ENCODE data around the gene AOC2.

The AOC2 gene

DNA sequence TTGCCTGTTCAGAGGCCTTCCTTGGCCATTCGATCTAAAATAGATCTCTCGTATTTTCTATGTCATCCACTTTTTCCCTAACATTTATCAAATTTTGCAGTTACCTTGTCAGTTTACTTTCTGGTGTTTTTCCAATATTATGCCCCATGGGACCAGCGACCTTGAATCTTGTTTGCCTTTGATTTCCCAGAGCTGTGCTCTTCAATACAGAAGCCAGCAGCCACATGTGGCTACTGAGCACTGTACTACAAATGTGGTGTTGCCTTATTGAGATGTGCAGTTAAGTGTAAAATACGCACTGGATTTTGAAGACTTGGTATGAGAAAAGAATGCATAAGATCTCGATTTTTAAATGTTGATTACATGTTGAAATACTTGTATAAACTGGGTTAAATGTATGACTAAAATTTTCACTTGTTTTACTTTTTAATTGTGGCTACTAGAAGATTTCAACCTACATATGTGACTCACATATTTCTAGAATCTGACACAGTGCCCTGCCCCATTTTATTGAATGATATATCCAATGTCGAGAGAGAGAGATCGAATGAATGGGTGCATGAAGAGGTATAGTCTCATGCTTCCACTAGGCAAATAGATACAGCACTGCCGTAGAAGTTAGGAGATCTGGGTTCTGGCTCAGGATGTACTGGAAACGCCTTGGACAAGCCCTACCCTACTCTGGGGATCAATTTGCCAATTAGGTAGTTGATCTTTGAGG, 12.0 kb upstream of the AOC2 start:
- Histone ChIP-seq H3K9me2 (replicated peaks; ENCODE audit: control insufficient read depth, low read length) (no peaks in the 10 kb centered on the region), H3K27me3 (ENCODE audit: control insufficient read depth, low read length) (no peaks in the 10 kb centered on the region), H3K79me2 (ENCODE audit: control insufficient read depth, low read length) (peaks cover 46% of the 10 kb centered on the region), H4K20me1 (ENCODE audit: control insufficient read depth, insufficient read depth, low read depth, low read length) (no peaks in the 10 kb centered on the region), H3K4me3 (ENCODE audit: low read length) (peak overlapping the region; percentile 90), H3K9me3 (ENCODE audit: control insufficient read depth, insufficient read depth, low read length) (no peaks in the 10 kb centered on the region), H3K27ac (ENCODE audit: low read depth, low read length) (peak overlapping the region; percentile 55), H3K4me1 (ENCODE audit: control insufficient read depth, low read length) (peaks cover 17% of the 10 kb centered on the region), H3K36me3 (ENCODE audit: control insufficient read depth, low read length) (peaks cover 37% of the 10 kb centered on the region), H3K4me2 (ENCODE audit: low read length) (peak overlapping the region; percentile 76), H3F3A (ENCODE audit: control insufficient read depth, insufficient read depth) (no peaks in the 10 kb centered on the region)
- TF ChIP-seq, protein P1, sequence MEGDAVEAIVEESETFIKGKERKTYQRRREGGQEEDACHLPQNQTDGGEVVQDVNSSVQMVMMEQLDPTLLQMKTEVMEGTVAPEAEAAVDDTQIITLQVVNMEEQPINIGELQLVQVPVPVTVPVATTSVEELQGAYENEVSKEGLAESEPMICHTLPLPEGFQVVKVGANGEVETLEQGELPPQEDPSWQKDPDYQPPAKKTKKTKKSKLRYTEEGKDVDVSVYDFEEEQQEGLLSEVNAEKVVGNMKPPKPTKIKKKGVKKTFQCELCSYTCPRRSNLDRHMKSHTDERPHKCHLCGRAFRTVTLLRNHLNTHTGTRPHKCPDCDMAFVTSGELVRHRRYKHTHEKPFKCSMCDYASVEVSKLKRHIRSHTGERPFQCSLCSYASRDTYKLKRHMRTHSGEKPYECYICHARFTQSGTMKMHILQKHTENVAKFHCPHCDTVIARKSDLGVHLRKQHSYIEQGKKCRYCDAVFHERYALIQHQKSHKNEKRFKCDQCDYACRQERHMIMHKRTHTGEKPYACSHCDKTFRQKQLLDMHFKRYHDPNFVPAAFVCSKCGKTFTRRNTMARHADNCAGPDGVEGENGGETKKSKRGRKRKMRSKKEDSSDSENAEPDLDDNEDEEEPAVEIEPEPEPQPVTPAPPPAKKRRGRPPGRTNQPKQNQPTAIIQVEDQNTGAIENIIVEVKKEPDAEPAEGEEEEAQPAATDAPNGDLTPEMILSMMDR (IDR thresholded peaks at IDR 0.05; ENCODE audit: low read depth, low read length, poor library complexity, severe bottlenecking) = no peak
- TF ChIP-seq EZH2phosphoT487 (IDR thresholded peaks at IDR 0.05; ENCODE audit: borderline replicate concordance, low read length) = no peak

DNA sequence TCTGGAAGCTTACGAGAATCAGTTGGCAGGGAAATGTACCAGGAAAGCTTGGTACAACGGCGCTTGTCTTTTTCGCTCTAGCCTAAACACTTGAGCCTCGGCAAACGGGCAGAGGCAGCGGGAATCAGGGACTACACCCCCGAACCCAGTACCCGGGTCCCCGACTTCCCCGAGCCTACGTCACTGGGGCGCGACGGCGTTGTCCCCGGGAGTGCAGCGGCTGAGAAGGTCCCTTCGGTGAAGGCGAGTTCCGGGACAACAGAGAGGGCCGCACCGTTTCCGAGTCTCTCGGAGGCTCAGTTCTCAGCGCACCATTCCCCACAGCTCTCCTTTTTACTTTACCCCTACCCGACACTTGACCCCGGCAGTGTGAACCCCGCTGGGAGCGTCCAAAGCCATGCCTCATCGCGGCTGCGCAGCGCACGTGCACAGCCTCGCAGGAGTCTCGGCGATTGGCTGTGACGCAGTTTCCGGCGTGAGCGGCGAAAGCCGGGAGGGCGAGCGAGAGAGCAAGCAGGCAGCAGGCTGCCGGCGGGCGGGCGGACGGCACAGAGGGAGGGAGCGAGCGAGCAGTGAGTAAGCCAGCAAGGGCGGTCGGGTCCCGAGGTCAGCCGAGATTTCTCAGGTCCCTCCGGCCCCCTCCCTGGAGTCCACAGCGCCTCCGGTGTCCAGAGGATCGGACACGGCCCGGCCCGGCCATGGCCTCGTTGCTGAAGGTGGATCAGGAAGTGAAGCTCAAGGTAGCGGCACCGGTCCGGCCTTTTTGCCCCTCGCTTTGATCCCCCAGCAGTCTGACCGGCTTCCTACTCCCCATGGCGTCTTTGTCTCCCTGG, 11.2 kb upstream of the AOC2 start, which contains the start of gene PSME3:
PSME3 (plus strand) TSS at position 464 of the 833 bp plus-strand sequence; CDS start at position 699, 235 bp downstream.
- peaks cover 46% of the 10 kb centered on the region for H3K79me2 ChIP-seq (ENCODE audit: control insufficient read depth, low read length)
- H3K4me1 ChIP-seq (ENCODE audit: control insufficient read depth, low read length) = peaks cover 17% of the 10 kb centered on the region
- H3K36me3 ChIP-seq (ENCODE audit: control insufficient read depth, low read length) = peaks cover 45% of the 10 kb centered on the region
- peak within 1 kb of the TSS; percentile 90 for H3K4me3 ChIP-seq (ENCODE audit: low read length)
- H3K9me3 ChIP-seq (ENCODE audit: control insufficient read depth, insufficient read depth, low read length) = no peaks in the 10 kb centered on the region
- H3K9me2 ChIP-seq (replicated peaks; ENCODE audit: control insufficient read depth, low read length) = no peaks in the 10 kb centered on the region
- H4K20me1 ChIP-seq (ENCODE audit: control insufficient read depth, insufficient read depth, low read depth, low read length) = no peaks in the 10 kb centered on the region
- H3K27ac ChIP-seq (ENCODE audit: low read depth, low read length) = peak within 1 kb of the TSS; percentile 55
- TF ChIP-seq, protein P1 (IDR thresholded peaks at IDR 0.05; ENCODE audit: low read depth, low read length, poor library complexity, severe bottlenecking) = no peak
- TF ChIP-seq EZH2phosphoT487 (IDR thresholded peaks at IDR 0.05; ENCODE audit: borderline replicate concordance, low read length) = no peak
- H3K4me2 ChIP-seq (ENCODE audit: low read length) = peak within 1 kb of the TSS; percentile 76
- H3K27me3 ChIP-seq (ENCODE audit: control insufficient read depth, low read length) = no peaks in the 10 kb centered on the region
- H3F3A ChIP-seq (ENCODE audit: control insufficient read depth, insufficient read depth) = no peaks in the 10 kb centered on the region

DNA sequence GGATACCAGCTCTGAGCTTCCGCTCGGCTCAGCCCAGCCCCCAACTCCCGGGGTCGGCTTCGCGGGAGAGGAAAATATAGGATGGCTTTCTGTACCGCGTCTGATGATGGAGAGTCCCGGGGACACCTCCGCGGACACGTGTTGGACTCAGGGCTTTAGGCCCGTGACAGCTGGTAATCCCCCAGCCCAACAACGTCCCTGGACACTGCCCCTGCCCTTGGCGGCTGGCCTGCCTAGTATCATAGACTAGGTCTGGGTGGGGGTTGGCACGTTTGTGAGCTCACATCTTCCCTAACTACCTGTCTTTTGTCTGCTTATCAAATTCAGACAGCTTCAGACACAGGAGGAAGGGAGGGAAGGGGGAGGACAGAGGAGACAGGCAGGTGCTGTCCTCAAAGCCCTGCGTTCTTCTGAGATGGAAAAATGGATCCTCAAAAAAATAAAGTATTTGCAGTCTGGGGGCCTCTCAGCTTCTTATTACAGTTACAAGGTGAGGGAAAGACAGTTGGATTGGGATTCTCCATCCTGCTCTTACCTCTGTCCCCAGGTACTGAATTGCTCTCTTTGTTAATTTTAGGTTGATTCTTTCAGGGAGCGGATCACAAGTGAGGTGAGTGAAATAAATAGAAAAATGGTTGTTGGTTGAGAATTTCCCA, 10.5 kb upstream of the AOC2 start:
- Histone ChIP-seq H3K4me3 (ENCODE audit: low read length) (peak overlapping the region; percentile 90), H3K4me2 (ENCODE audit: low read length) (peak overlapping the region; percentile 76), H3K79me2 (ENCODE audit: control insufficient read depth, low read length) (peaks cover 46% of the 10 kb centered on the region), H3K4me1 (ENCODE audit: control insufficient read depth, low read length) (peaks cover 17% of the 10 kb centered on the region), H3K36me3 (ENCODE audit: control insufficient read depth, low read length) (peaks cover 52% of the 10 kb centered on the region), H3F3A (ENCODE audit: control insufficient read depth, insufficient read depth) (no peaks in the 10 kb centered on the region), H4K20me1 (ENCODE audit: control insufficient read depth, insufficient read depth, low read depth, low read length) (no peaks in the 10 kb centered on the region), H3K9me3 (ENCODE audit: control insufficient read depth, insufficient read depth, low read length) (no peaks in the 10 kb centered on the region), H3K27me3 (ENCODE audit: control insufficient read depth, low read length) (no peaks in the 10 kb centered on the region), H3K27ac (ENCODE audit: low read depth, low read length) (peak overlapping the region; percentile 55), H3K9me2 (replicated peaks; ENCODE audit: control insufficient read depth, low read length) (no peaks in the 10 kb centered on the region)
- no peak for TF ChIP-seq EZH2phosphoT487 (IDR thresholded peaks at IDR 0.05; ENCODE audit: borderline replicate concordance, low read length)
- TF ChIP-seq, protein P1 (IDR thresholded peaks at IDR 0.05; ENCODE audit: low read depth, low read length, poor library complexity, severe bottlenecking) = no peak

Data from DOHH2 (cell line).